Measurements from ENCODE around the gene SYNCRIP.
A peak's percentile ranks its signal among the peaks of the same experiment; 100 is the strongest.
"Not testable (repeated sequence)": the region's sequence is repeated elsewhere in the genome, so short reads cannot be mapped to it uniquely, and the experiment has no call there.

The SYNCRIP gene

DNA sequence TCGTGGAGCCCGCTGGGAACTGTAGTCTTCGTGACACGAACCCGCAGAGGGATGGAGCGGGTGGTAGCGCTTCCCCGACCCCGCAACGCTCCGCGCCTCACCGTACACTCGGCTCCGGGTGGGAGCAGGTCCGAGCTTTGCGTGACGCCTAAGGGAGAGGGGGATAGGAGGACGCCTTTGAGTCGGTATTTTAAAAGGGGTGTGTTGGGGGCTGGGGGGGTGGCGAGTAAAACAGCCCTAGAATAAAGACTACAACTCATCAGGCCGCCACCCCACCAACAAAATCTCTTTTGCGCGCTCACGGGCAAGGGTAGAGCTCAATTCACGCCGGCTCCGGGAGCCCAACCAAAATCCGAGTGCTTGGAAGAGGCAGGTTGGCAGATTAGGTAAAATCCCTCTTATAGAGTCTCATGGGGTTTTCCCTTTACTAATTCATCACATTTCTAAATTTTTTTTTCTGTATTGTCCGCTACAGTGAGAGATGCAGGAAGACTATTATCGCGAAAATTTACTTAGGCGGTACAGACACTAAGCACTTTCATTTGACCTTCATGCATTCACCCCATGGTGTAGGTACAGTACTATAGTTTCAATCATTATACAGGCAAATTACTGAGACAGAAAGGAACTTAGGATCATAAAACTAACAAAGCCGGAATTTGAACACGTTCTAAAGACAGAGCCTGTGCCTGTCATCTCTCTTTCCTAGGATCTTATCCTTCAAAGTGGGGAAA is 48.3 kb downstream of the SYNCRIP start:
- peak; percentile 27 for DNase-seq (ENCODE audit: low spot score)

DNA sequence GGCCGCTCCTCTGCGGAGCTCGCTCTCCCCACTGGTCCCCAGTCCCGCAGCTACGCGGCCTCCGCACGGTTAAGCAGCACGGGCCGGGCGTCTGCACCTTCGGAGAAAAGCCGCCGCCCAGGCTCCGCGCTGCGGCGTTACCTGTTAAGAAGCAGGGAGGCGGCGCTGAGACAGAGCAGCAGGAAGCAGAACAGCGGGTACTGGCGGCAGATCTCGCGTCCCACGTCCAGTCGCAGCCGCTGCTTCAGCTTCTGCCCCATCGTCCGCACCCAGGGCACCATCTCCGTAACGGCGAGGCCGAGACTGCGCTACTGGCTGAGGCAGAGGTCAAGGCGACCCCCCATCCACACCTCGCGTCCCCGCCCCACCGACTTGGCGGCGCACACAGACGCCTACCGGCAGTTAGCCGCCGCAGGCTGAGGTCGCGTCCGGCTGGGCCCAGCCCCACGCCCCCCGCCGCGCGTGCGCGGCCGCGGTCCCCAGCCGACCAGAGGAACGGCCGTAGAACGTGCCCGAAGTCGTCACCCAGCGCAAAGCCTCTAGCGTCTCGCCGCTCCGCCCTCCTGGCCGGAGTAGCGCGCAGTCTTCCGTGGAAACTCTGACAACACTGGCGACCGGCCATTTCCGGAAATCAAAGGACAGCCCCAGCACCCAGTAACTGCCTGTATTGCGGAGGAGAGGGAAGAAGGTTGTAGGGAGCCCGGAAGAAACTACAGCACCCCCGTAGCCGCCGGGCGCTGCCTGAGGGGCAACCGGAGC is 49.1 kb downstream of the SYNCRIP start, which contains the start of gene SNX14:
Gene SNX14 (minus strand): TSS at position 421 of the 759 bp plus-strand sequence. CDS start 140 bp downstream, at position 281.
- DNase-seq (ENCODE audit: low spot score): peak; percentile 69

DNA sequence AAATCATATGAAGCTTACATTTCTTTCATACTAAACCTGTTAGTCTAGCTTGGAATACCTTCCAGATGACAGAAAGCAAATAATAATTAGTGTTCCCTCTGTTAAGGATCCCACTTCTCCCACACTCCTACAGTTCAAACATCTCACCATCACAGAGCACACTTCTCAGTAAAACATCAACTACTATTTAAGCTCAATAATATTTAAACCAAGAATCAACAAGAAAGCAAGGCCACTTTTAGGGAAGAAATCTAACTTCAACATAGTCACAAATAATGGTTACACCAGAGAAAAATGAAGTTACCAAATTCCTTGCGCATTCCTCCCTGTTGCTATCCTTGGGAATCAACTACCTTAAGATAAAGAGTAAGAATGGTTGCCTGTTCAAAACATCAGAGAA is 50.7 kb downstream of the SYNCRIP start:
- no peak for DNase-seq (ENCODE audit: low spot score)

DNA sequence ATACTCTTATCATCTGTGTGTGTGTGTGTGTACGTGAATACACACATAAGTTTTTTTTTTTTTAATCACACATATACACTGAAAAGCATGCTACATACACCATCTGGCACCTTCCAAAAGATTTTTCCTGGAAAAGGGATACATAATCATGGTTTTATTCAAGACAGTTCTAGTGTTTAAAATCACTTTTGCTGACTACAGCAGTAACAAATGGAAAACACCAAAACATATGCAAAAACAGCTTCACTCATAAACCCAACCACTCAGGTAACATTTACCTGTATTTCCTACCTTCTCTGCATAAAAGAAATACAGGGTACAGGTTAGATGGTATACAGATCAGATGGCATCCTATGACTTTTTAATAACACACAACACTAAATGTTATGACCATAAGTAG is 51.5 kb downstream of the SYNCRIP start:
- no peak for DNase-seq (ENCODE audit: low spot score)

- no peak for DNase-seq (ENCODE audit: low spot score)
Measured at GRCh38 chr6:85585741-85586140, 56.9 kb downstream of the SYNCRIP start.

DNA sequence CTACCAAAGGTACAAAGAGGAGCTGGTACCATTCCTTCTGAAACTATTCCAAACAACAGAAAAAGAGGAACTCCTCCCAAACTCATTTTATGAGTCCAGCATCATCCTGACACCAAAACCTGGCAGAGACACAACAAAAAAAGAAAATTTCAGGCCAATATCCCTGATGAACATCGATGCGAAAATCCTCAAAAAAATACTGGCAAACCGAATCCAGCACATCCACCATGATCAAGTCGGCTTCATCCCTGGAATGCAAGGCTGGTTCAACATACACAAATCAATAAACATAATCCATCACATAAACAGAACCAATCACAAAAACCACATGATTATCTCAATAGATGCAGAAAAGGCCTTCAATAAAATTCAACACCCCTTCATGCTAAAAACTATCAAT is 59.9 kb downstream of the SYNCRIP start:
- not testable (repeated sequence) for DNase-seq (ENCODE audit: low spot score)

DNA sequence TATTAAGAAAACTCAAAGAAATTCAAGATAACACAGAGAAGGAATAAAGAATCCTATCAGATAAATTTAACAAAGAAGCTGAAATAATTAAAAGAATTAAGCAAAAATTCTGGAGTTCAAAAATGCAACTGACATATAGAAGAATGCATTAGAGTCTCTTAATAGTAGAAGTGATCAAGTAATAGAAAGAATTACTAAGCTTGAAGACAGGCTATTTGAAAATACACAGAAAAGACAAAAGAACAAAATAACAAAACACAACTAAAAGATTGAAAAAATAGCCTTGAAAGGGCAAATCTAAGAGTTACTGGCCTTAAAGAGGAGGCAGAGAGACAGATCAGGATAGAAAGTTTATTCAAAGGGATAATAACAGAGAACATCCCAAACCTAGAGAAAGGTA is 61.1 kb downstream of the SYNCRIP start:
- DNase-seq (ENCODE audit: low spot score): no peak

GRCh38 chr6:85580878-85581267 is 61.8 kb downstream of the SYNCRIP start:
- DNase-seq (ENCODE audit: low spot score): no peak

DNA sequence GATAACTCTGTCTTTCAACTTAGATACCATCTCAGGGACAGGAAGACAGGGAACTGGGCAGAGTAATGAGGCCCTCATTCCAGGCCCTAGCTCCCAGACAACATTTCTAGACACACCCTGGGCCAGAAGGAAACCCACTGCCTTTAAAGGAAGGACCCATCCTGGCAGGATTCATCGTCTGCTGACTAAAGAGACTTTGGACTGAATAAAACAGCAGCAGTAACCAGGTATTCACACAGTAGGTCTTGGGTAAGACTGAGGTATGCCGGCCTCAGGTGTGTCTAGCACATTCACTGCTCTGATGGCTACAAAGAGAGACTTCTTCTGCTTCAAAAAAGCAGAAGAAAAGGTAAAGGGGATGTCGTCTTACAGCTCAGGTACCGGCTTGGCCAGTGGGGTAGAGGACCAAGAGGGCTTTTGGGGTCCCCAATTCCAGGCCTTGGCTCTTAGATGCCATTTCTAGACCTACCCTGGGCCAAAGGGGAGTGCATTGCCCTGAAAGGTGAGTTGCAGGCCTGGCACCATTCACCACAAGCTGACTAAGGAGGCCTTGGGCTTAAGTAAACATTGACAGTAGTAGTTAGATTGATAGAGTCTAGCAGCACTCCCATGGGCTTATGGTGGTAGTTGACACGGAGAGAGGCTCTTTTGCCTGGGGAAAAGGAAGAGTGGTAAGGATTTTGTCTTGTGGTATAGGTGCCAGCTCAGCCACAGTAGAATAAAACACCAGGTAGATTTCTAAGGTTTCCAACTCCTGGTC is 62.4 kb downstream of the SYNCRIP start:
- DNase-seq (ENCODE audit: low spot score): no peak

DNA sequence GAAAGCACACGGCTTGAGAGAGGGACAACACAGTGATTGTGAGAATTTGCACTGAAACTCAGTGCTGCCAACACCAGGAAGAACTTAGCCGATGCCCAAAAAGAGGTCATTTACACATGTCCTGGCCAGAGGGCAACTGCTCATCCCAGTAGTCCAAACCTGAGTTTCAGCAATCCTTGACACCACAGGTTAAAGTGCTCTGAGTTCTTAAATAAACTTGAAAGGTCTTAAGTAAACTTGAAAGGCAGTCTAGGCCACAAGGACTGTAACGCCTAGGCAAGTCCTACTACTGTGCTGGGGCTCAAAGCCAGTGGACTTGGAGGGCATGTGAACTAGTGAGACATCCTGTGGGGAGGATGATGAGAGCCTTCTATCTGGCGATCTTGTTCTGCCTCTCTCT is 63.1 kb downstream of the SYNCRIP start:
- DNase-seq (ENCODE audit: low spot score): no peak

GRCh38 chr6:85576476-85576875 is 66.2 kb downstream of the SYNCRIP start:
- no peak for DNase-seq (ENCODE audit: low spot score)

DNA sequence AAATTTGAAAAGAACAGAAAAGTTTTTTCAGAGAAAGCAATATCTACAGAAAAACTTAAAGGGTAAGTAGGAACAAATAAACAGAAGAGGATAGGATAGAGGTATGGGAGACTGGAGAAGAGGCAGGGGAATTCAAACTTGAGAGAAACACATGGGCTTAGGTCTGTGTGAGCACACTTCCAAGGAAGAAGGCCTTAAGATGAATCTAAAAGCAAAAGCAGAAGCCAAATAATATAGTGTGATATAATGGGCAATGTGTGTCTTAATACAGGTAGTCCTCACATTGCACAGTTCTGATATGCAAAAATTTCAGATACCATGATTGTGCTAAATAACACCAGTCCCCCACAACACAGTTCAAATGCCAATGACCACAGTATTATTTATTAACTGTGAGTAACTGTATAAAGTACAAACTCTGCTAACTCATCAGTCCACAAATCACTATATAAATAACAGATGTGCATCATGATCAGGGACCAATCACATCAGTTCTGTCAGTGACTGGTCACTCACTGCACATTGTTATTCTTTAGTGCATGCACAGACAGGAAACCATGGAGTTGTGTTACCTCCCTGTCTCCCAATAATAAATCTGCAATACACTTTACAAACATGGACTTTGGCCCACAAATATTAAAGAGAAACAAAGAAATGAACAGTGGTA is 67.6 kb downstream of the SYNCRIP start:
- no peak for DNase-seq (ENCODE audit: low spot score)

DNA sequence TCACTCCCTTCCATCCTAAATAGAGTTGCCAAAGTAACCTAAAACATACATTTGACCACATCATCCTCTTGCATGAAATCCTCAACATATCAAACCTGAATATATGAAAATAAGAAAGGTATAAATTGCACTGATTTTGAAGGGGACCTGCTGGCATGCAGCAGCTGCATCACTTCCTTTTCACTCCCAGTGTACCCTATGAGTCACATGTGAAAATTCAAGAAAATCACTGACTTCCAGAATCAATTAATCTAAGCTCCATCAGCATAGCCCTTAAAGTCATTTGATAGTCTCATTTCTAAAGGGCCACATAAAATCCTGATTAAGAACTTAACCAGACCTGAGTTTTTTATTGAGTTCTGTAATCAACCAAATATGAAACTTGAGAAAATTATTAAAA is 73.4 kb downstream of the SYNCRIP start:
- no peak for DNase-seq (ENCODE audit: low spot score)

DNA sequence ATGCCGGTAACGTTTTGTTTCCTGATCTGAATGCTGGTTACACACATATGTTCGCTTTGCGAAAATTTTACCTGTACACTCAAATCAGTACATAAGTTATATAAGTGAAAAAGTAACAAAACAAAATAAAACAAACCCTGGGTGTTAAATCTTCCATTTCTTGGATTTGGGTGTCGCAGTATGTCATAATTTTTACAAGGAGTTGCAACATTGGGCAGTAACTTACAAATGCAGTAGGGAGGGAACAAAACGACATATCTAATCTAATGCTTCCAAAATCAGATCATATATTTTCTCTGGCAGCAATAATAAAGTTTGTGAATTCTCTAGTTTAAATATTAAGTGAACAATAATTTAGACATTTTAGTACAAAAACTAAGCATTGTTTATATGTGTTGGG is 74.3 kb downstream of the SYNCRIP start:
- DNase-seq (ENCODE audit: low spot score): no peak

DNA sequence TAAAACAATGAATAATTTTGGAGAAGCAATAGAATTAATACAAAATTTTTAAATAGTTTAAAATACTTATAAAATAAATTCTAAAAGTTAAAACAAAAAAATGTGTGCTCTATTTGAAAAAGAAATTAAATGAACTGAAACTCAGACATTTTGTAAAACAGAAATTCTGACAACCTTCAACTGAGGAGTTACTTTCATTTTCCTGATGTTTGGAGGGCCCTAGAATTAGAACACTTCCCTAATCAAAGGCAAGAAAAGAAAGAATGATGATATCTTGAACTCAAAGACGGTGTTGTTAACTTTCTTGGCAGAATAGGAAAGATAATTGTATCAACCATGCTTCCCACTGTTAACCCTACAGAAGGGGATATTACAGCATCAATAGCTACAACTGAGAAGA is 77.0 kb downstream of the SYNCRIP start:
- no peak for DNase-seq (ENCODE audit: low spot score)

DNA sequence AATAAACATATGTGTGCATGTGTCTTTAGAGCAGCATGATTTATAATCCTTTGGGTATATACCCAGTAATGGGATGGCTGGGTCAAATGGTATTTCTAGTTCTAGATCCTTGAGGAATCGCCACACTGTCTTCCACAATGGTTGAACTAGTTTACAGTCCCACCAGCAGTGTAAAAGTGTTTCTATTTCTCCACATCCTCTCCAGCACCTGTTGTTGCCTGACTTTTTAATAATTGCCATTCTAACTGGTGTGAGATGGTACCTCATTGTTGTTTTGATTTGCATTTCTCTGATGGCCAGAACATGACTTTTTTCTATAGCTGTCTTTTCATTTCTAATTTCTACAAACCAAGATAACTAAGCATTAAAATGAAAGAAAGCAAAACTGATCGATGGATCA is 78.5 kb downstream of the SYNCRIP start:
- DNase-seq (ENCODE audit: low spot score): not testable (repeated sequence)

Measured in HuH-7.5 (cell line).